GM12878 (cell line): ENCODE measurements around the gene INTS14. TPM values are rescaled to one million over a fixed set of nuclear protein-coding genes. Genes with fewer than 3 reads are reported as not detected.

ENCODE experiments used
- BCL11A ChIP-seq: IDR thresholded peaks from 2 replicates; pipeline ENCODE4 v1.6.1; 2011; ENCODE audit warnings: low read depth, low read length
- CHD1 ChIP-seq: IDR thresholded peaks from 2 replicates; pipeline ENCODE4 v1.6.1; 2012; ENCODE audit warnings: low read depth, low read length, improper control_type of control experiment
- MXI1 ChIP-seq: fragments of 150-350 bp; IDR thresholded peaks from 2 replicates; pipeline ENCODE4 v1.6.1; 2011; ENCODE audit warnings: low read depth, mild to moderate bottlenecking, inconsistent platforms, low read length, improper control_type of control experiment
- POLR2AphosphoS2 ChIP-seq: IDR thresholded peaks from 2 replicates; pipeline ENCODE4 v1.6.1; 2011; ENCODE audit warnings: low read depth, mild to moderate bottlenecking, low read length, improper control_type of control experiment, moderate library complexity
- RB1 ChIP-seq: fragments of 450-650 bp; formaldehyde crosslinking; IDR thresholded peaks from 2 replicates; pipeline ENCODE4 v1.6.1; 2017; ENCODE audit warnings: mild to moderate bottlenecking, borderline replicate concordance
- RELA ChIP-seq: fragments of 450-650 bp; IDR thresholded peaks from 2 replicates; pipeline ENCODE4 v1.8.0; 2014; ENCODE audit warnings: borderline replicate concordance; ENCODE audit not compliant: partially characterized antibody
- TAF1 ChIP-seq: IDR thresholded peaks from 2 replicates; pipeline ENCODE4 v1.6.1; 2011; ENCODE audit warnings: mild to moderate bottlenecking, low read depth, low read length, borderline replicate concordance
- TBL1XR1 ChIP-seq: IDR thresholded peaks from 2 replicates; pipeline ENCODE4 v1.6.1; 2012; ENCODE audit warnings: low read depth, low read length, improper control_type of control experiment
- ZSCAN29 ChIP-seq: fragments of 450-650 bp; IDR thresholded peaks from 2 replicates; pipeline ENCODE4 v1.6.1; 2017; ENCODE audit warnings: mild to moderate bottlenecking, moderate library complexity
- polyA plus RNA-seq, 11 experiments: library from polyadenylated mRNA; depleted of rRNA in 4 of 11; unstranded in 6 of 11; stranded (reverse) in 5 of 11; fragments of >200 nt; fragmentation: Nextera tagmentation in 4 of 11; fragmentation: Illumina TruSeq in 1 of 11; extraction: Ambion mirVana in 4 of 11; extraction: Trizol in 1 of 11; gene quantifications; 1 replicate in 1 of 11; 2 replicates in 10 of 11; pipeline versions ENCODE4 v1.2.1 to v1.2.3, GENCODE V29; 2011 to 2016; ENCODE audit warnings: inconsistent platforms in 2 of 11, missing spikeins in 2 of 11, low read depth in 1 of 11
- total RNA-seq, 4 experiments: library from RNA; depleted of rRNA in 3 of 4; stranded (reverse); fragments of >200 nt in 3 of 4; fragmentation: Illumina TruSeq in 1 of 4; extraction: Trizol in 1 of 4; gene quantifications; 2 replicates each; pipeline versions ENCODE4 v1.2.1 to v1.2.3, GENCODE V29; 2013 to 2021
- TF ChIP-seq, protein P1 (sequence below): IDR thresholded peaks from 2 replicates; pipeline ENCODE4 v1.6.1; 2012; ENCODE audit warnings: low read depth, low read length, improper control_type of control experiment
- TF ChIP-seq, protein P2 (sequence below): IDR thresholded peaks from 2 replicates; pipeline ENCODE4 v1.6.1; 2012; ENCODE audit warnings: low read depth, low read length, improper control_type of control experiment
- TF ChIP-seq, protein P3 (sequence below): fragments of 450-650 bp; formaldehyde crosslinking; IDR thresholded peaks from 2 replicates; pipeline ENCODE4 v1.5.0; 2022; ENCODE audit warnings: mild to moderate bottlenecking, missing genetic modification characterization

INTS14 gene
- total and polyA plus RNA-seq, 10 of the 15 experiments (the other 5 are each of a cell fraction or from before 2014, with no cell fraction given) = 36.8 to 76.9 (median 47.7) TPM

DNA sequence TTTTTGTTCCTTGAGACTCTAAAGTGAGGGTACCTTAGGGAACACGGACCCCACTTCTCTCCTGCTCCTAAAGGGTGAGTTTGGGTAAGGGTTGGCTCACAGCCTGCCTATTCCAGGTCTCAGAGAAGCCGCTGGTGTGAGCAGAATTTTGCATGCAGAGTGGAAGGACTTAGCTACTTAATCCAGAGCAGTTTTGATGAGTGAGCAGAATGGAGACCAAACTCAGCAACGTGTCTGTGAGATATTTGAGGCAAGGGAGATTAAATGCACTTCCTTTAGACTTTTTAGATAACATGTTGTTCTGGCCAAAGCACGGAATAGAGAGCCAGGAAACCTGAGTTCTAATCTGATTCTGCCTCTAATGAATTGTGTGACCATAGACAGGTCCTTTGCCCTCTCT lies 15.9 kb upstream of the INTS14 start (continued):
- TF ChIP-seq POLR2AphosphoS2 = no peak
- TF ChIP-seq ZSCAN29 = no peak
- TF ChIP-seq, protein P1, sequence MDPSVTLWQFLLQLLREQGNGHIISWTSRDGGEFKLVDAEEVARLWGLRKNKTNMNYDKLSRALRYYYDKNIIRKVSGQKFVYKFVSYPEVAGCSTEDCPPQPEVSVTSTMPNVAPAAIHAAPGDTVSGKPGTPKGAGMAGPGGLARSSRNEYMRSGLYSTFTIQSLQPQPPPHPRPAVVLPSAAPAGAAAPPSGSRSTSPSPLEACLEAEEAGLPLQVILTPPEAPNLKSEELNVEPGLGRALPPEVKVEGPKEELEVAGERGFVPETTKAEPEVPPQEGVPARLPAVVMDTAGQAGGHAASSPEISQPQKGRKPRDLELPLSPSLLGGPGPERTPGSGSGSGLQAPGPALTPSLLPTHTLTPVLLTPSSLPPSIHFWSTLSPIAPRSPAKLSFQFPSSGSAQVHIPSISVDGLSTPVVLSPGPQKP = no peak
- TF ChIP-seq RB1 = no peak
- TF ChIP-seq TAF1 = no peak
- TF ChIP-seq RELA = no peak
- TF ChIP-seq, protein P2, sequence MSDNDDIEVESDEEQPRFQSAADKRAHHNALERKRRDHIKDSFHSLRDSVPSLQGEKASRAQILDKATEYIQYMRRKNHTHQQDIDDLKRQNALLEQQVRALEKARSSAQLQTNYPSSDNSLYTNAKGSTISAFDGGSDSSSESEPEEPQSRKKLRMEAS = no peak
- TF ChIP-seq TBL1XR1 = no peak
- TF ChIP-seq MXI1 = no peak
- TF ChIP-seq, protein P3, sequence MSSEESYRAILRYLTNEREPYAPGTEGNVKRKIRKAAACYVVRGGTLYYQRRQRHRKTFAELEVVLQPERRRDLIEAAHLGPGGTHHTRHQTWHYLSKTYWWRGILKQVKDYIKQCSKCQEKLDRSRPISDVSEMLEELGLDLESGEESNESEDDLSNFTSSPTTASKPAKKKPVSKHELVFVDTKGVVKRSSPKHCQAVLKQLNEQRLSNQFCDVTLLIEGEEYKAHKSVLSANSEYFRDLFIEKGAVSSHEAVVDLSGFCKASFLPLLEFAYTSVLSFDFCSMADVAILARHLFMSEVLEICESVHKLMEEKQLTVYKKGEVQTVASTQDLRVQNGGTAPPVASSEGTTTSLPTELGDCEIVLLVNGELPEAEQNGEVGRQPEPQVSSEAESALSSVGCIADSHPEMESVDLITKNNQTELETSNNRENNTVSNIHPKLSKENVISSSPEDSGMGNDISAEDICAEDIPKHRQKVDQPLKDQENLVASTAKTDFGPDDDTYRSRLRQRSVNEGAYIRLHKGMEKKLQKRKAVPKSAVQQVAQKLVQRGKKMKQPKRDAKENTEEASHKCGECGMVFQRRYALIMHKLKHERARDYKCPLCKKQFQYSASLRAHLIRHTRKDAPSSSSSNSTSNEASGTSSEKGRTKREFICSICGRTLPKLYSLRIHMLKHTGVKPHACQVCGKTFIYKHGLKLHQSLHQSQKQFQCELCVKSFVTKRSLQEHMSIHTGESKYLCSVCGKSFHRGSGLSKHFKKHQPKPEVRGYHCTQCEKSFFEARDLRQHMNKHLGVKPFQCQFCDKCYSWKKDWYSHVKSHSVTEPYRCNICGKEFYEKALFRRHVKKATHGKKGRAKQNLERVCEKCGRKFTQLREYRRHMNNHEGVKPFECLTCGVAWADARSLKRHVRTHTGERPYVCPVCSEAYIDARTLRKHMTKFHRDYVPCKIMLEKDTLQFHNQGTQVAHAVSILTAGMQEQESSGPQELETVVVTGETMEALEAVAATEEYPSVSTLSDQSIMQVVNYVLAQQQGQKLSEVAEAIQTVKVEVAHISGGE = no peak
- TF ChIP-seq BCL11A = no peak
- no peak for TF ChIP-seq CHD1
